Left lung (tissue), 10 donors: ENCODE measurements around the gene RPL41. TPM values are rescaled to one million over a fixed set of nuclear protein-coding genes. Genes with fewer than 3 reads are reported as not detected.
A peak's percentile ranks its signal among the peaks of the same experiment; 100 is the strongest.

Source experiments
- ATAC-seq: fragments of 200-7000 bp; cut with Tn5 transposase; one replicate; pipeline ENCODE4 v1.9.1; 2020; ENCODE audit warnings: moderate library complexity
- DNase-seq, 4 donors: peaks; one replicate each; pipeline ENCODE4 v3.0.0-alpha.2; 2013 to 2020
- H3K27ac ChIP-seq, 2 donors: fragments of 200-600 bp; sonication (generic) in 1 of 2; one replicate each; pipeline versions ENCODE4 v1.5.0 to v1.8.0; 2020 to 2021
- H3K27me3 ChIP-seq, 2 donors: fragments of 200-600 bp; sonication (generic) in 1 of 2; one replicate each; pipeline versions ENCODE4 v1.5.0 to v1.8.0; 2020 to 2021
- H3K36me3 ChIP-seq, 2 donors: fragments of 200-600 bp; sonication (generic) in 1 of 2; one replicate each; pipeline versions ENCODE4 v1.5.0 to v1.8.0; 2020 to 2021
- H3K4me1 ChIP-seq, 2 donors: fragments of 200-600 bp; one replicate each; pipeline ENCODE4 v1.8.0; 2021
- H3K4me3 ChIP-seq, 2 donors: fragments of 200-600 bp; sonication (generic) in 1 of 2; one replicate each; pipeline versions ENCODE4 v1.5.0 to v1.8.0; 2020 to 2021; ENCODE audit warnings: mild to moderate bottlenecking in 1 of 2
- H3K9me3 ChIP-seq, 2 donors: fragments of 200-600 bp; sonication (generic) in 1 of 2; one replicate each; pipeline versions ENCODE4 v1.5.0 to v1.8.0; 2020 to 2021
- CTCF ChIP-seq, 2 donors: fragments of 200-600 bp; sonication (generic) in 1 of 2; IDR thresholded peaks; one replicate each; pipeline versions ENCODE4 v1.5.0 to v1.8.0; 2021; ENCODE audit warnings: antibody characterized with exemption in 2 of 2
- intact Hi-C, 2 donors: fragments of 100-400 bp; cut with DNase I; formaldehyde crosslinking; loops; one replicate each; pipeline versions ENCODE4 v1.11.2 to v1.14.2; 2022
- polyA plus RNA-seq, 6 donors: library from polyadenylated mRNA; unstranded; fragments of 120-200 nt; gene quantifications; one replicate each; pipeline ENCODE4 v1.2.1, GENCODE V29; 2013; ENCODE audit not compliant: insufficient read length in 6 of 6
- total RNA-seq, 2 donors: library from RNA; stranded (reverse); fragmentation: NEBNext Ultra II Directional; extraction: Animal tissue kit (Norgen Biotek cat#: 25700); gene quantifications; one replicate each; pipeline ENCODE4 v1.2.1, GENCODE V29; 2021
- donor health status: DM: no; HTN: yes; CAD: no.
- donor health status: DM: no; HTN: no; CAD: no.

RPL41 gene
- total and polyA plus RNA-seq, 8 donors: 3,023 to 6,852 (median 6,158) TPM

DNA sequence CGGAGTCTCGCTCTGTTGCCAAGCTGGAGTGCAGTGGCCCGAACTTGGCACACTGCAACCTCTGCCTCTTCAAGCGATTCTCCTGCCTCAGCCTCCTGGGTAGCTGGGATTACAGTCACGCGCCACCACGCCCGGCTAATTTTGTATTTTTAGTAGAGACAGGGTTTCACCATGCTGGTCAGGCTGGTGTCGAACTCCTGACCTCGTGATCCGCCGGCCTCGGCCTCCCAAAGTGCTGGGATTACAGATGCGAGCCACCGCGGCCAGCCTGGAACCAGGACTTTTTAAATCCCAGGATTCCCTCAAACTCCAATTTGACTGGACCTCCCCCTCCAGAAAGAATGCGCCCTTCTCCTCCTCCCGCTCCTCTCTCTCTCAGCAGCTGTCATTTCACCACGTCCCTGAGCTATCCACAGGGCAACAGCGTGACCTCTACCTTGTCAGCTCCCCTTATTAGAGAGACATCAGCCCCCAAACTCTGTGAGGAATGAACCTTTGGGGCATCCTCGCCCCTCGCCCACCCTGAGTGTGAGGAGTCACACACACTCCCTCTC, 13.6 kb downstream of the RPL41 start:
- TF ChIP-seq CTCF (IDR thresholded peaks at IDR 0.05): no peak
- DNase-seq (no peak), ATAC-seq (no peak)
- Histone ChIP-seq H3K4me3 (peak overlapping the region; percentile 77 to 85), H3K4me1 (peaks cover 26 to 47% of the 10 kb centered on the region in 2 donors), H3K27ac (peak overlapping the region; percentile 84 to 89), H3K27me3 (no peaks in the 10 kb centered on the region), H3K36me3 (peaks cover 0 to 48% of the 10 kb centered on the region in 2 donors), H3K9me3 (no peaks in the 10 kb centered on the region)
- intact Hi-C loops: no loop called here

DNA sequence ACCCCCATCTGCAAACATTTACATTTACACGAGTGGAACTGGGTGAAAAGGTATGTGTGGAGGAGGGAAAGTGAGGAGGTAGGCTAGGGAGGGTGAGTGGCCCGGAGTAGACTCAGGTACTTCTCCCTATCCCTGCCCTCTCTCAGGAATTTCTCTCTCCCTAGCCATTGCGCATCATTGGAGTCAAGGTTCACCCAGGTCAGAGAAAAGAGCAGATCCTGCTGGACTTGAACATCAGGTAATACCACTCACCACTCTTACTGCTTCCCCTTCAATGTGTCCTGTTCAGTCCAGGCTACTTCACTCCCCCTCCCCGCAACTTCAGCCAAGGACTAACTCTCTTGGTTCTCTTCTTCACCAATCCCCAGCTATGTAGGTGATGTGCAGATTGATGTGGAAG, 14.4 kb downstream of the RPL41 start:
- no peak for ATAC-seq
- intact Hi-C loops: no loop called here
- Histone ChIP-seq H3K4me1 (peaks cover 24 to 38% of the 10 kb centered on the region in 2 donors), H3K27me3 (no peaks in the 10 kb centered on the region), H3K9me3 (no peaks in the 10 kb centered on the region), H3K27ac (no peak overlapping the region), H3K36me3 (peaks cover 0 to 56% of the 10 kb centered on the region in 2 donors), H3K4me3 (no peak overlapping the region)
- no peak for DNase-seq
- TF ChIP-seq CTCF (IDR thresholded peaks at IDR 0.05): no peak

GRCh38 chr12:56134897-56135296, 18.5 kb downstream of the RPL41 start:
- Histone ChIP-seq H3K27ac (no peak overlapping the region), H3K4me3 (no peak overlapping the region), H3K9me3 (no peaks in the 10 kb centered on the region), H3K4me1 (peaks cover under 1 to 9% of the 10 kb centered on the region in 2 donors), H3K27me3 (no peaks in the 10 kb centered on the region), H3K36me3 (peaks cover 0 to 96% of the 10 kb centered on the region in 2 donors)
- TF ChIP-seq CTCF (IDR thresholded peaks at IDR 0.05): no peak
- DNase-seq (no peak), ATAC-seq (no peak)
- intact Hi-C loops: no loop called here

GRCh38 chr12:56137853-56138571, 21.6 kb downstream of the RPL41 start:
- no peak for TF ChIP-seq CTCF (IDR thresholded peaks at IDR 0.05)

DNA sequence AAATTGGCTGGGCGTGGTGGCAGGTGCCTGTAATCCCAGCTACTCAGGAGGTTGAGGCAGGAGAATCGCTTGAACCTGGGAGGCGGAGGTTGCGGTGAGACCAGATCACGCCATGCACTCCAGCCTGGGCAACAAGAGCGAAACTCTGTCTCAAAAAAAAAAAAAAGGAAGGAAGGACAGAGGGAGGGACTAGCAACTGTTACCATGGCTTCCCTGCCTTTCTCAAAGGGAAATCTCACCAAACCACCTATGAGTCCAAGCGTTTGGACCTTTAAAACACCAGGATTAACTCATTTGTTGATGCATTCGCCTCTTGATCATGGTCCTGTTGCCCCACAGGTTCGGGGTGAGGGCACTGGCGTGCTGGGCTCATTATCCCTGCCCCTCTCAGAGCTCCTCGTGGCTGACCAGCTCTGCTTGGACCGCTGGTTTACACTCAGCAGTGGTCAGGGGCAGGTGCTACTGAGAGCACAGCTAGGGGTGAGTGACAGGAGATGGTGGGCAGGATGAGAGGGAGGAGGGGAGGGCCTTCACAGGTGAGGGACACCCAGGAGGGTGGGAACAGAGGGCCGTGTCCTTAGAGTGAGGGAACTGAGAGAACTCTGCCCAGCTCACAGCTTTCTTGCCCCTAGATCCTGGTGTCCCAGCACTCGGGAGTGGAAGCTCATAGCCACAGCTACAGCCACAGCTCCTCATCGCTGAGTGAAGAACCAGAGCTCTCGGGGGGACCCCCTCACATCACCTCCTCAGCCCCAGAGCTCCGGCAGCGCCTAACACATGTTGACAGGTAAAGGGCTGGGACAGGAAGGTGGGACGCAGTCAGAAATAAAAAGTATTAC, 25.7 kb downstream of the RPL41 start:
- ATAC-seq (peak; percentile 7), DNase-seq (no peak)
- intact Hi-C loops: no loop called here
- peaks cover 0 to 83% of the 10 kb centered on the region in 2 donors for H3K36me3 ChIP-seq
- H3K27ac ChIP-seq: peak overlapping the region in 1 of 2 donors; percentile 64
- peaks cover 0 to 37% of the 10 kb centered on the region in 2 donors for H3K4me1 ChIP-seq
- TF ChIP-seq CTCF (IDR thresholded peaks at IDR 0.05): no peak
- no peaks in the 10 kb centered on the region for H3K27me3 ChIP-seq
- H3K9me3 ChIP-seq: no peaks in the 10 kb centered on the region
- no peak overlapping the region for H3K4me3 ChIP-seq

More at GRCh38 chr12:56137853-56138571, 21.6 kb downstream of the RPL41 start:
- intact Hi-C loops: no loop called here
- no peak overlapping the region for H3K4me3 ChIP-seq
- no peaks in the 10 kb centered on the region for H3K27me3 ChIP-seq
- peaks cover 0 to 100% of the 10 kb centered on the region in 2 donors for H3K36me3 ChIP-seq
- peaks cover 0 to 15% of the 10 kb centered on the region in 2 donors for H3K4me1 ChIP-seq
- H3K9me3 ChIP-seq: no peaks in the 10 kb centered on the region
- DNase-seq: no peak
- ATAC-seq: no peak
- H3K27ac ChIP-seq: no peak overlapping the region
